Medulla oblongata (tissue), 1 donor: ENCODE measurements around the gene GABRR2.

Experiments used
- DNase-seq: peaks from one replicate; pipeline ENCODE4 v3.0.0-alpha.2; 2015; ENCODE audit errors: extremely low spot score

Gene GABRR2

DNA sequence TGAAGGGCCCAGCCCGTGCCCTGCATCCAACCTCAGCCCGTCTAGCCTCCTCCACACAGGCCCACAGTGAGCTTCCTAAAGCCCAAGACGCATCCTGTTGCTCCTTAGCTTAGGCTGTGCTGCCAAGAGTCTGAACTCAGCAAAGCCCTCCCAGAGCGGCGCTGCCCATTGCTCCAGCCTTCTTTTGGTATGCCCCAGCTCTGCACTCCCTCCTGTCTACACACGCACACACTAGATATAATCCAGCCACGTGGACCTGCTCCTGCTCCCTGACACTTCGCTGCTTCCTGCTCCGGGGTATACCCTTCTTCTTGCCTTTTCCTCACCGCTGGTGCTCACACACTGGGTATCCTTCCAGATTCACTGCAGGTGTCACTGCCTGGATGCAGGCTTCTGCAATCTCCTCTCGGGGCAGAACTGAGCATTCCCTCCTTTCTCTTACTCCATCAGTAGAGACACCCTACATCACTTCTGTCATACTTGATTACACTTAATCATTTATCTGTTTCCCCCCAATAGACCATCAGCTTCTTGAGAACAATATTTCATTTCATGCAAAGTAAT, 23.8 kb downstream of the GABRR2 start:
- no peak for DNase-seq

DNA sequence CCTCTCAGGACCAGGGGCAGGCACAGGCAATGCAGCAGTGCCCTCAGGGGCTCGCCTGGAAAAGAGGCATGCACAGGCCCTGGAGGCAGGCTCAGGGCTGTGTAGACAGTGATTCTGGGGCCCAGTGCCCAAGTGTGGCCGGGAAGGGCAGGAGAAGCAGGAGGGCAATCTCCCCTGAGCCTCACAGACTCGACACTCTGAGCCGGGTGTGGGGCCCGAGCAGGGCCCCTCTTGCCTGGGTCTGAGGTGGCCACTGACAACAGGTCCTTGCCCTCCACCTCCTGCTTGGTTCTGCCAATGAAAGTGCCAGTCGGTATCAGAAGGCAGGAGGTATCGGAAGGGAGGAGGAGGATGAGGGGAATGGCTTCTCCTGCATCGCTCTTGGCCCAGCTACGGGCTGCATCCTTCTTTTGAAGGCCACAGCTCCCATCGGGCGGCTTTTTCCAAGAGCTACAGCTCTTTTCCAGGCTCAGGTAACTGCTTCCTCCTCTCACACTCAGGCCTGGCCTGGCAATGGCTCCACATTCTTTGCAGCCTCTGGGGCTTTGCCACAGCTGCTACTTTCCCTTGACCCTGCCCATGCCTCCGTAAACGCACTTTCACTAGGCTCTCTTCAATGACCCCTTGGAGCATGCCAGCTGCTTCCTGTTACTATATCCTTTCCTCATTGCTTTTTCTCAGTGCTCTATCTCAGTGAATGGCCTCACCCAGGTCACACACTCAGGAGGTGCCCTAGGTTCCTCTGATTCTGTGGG, 24.5 kb downstream of the GABRR2 start:
- DNase-seq = no peak

DNA sequence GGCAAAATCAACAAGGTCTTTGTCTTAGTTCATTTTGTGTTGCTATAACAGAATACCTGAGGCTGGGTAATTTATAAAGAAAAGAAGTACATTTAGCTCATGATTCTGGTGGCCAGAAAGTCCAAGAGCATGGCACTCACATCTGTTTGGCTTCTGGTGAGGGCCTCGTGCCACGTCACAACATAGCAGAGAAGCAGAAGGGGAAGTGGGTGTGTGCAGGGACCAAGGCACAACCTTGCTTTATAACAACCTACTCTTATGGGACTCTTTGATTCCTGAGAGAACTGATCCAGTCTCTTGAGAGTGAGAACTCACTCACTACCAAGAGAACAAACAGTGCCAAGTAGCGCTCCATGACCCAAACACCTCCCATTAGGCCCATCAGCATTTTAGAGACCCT, 25.4 kb downstream of the GABRR2 start:
- no peak for DNase-seq

DNA sequence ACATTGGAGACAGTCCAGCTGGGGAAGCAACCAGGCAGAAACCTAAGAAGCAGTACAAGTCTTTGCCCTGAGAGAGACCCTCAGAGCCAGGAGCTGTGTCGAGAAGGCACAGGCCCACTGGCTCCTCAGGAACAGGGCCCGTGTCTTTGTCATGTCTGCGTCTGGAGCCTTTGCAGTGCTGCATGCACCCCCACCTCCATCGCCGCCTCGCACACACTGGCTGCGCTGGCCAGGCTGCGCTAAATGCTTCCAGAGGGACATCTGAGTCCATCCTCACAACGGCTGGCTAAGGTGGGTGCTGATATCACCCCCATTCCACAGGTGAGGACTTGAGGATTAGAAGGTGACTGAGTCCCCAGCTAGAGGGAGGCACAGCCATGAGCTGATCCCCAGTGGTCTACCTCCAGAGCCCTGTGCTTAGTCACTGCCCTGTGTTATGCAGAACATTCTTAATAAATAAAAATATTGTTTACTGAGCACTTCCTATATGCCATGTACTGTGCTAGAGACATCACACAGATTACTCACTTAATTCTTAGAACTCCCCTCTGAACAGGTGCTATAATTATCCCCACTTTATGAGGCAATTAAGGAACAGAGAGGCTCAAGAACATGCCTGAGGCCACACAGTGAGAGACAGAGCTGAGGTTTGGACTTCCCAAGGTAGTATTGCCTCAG, 27.6 kb downstream of the GABRR2 start:
- no peak for DNase-seq

DNA sequence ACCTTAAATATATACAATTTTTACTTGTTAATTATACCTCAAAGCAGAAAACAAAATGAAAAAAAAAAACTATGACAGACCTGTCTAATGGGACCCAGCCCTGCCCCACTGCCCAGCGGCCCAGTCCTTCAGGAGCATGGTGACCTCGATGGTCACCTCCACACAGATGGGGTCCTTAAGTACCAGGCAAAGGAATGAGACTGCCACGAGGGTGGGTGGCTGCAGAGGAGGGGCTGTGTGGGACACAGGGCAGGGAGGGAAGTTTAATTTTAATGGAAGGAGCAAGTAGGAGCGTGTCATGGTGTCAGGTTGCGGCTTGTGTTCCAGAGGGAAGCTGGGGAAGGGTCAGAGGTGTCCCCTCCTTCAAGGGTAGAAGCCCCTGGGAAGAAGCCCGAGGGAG, 28.6 kb downstream of the GABRR2 start:
- DNase-seq = no peak

DNA sequence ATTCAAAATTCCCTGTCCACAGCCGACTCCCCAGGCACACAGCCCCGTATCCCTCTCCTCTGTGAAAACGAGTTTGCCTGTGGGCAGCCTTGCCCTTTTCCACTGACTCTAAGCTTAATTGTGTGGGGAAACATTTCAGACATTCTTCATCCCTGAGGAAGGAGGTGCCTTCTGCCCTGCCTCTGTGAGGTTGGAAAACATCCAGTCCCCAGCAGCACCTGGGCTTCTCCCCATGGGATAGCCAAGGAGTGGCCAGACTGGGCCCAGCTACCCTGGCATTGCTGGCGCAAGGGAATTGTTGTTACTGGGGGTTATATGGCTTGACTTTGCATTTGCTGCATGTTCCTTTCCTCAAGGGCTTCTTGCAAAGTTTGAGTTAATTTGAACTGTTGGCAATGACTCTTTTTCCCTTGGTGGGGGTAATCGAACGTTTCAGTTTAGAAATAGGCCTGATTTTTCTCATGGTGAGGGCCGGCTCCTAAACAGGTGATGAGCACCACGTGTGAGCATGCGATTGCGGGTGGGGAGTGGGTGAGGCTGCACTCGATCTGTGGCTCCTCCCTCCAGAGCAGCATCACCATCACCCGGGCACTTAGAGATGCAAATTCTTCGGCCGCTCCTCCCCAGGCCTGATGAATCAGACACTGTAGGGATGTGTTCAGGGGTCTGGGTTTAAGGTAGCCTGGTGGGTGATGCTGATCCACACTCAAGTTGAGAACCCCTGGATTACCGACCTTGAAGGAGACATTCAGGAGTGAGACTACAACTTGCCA, 29.9 kb downstream of the GABRR2 start:
- no peak for DNase-seq

DNA sequence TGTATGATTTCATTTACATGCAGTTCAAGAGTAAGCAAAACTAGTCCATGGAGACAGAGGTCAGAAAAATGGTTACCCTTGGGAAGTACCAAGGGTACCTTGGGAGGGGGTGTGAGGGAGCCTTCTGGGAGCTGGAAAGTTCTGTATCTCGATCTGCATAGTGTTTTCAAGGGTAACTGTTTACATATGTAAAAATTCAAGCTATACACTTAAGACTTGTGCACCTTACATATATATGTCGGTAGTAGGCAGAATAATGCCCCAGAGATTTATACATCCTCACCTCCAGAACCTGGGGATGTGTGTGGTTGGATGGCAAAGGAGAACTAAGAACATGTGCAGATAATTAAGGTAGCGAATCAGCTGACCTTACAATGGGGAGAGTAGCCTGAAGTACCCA, 31.0 kb downstream of the GABRR2 start:
- DNase-seq = no peak

DNA sequence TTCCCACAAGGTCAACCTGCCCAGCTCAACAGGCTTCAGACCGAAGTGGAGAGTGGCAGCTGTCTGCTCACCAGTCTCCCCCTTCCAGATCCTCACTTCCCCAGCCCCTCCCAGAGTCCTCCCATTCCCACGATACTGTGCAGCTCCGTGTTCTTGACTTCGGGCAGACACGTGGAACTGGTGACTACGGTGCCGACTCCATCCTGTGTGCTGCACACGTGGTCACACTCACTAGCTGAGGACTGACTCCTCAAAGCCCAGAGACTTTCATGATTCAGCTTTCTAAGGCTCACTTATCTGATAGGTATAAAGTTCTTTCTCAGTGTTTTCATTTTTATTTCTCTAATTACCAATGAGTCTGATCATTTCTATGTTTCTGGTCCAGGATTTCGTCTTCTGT, 32.4 kb downstream of the GABRR2 start:
- DNase-seq = no peak

DNA sequence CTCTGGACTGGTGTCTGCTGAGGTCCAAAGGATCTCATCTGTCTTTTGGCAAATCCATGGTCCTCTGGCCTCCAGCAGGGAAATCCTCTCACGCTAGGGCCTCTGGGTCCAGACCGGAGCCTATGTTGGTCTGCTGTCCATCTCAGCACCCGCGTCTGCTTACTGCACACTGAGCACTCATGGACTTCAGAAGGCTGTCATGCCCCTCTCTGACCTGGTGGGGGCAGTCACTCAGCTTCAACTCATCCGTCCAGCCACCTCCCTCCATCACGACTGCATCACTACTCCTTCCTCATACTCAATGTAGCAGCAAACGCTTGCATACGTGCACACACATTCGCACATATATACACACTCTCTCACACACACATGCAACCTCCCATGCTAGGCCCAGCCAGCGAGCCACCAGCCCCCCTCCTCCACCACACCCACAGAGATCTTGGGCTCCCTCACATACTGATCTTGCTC, 33.3 kb downstream of the GABRR2 start:
- no peak for DNase-seq

DNA sequence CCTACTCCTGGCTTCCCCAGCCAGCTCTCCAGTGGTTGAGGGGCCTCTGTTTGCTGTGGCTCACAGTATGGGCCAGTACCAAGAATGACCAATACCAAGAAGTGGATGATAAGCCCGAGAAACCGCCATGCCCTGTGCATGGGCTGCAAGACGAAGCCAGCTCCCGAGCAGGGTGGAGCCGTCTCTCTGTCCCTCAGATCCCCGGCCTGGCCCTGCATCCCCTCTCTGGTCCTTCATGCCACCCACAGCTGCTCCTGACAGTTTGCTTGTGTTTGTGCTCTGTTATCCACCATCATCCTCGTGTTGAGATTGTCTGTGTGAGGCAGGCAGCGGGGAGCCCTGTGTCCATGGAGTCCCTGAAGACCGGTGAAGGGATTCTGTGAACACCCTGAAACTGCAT, 36.1 kb downstream of the GABRR2 start:
- DNase-seq = no peak

DNA sequence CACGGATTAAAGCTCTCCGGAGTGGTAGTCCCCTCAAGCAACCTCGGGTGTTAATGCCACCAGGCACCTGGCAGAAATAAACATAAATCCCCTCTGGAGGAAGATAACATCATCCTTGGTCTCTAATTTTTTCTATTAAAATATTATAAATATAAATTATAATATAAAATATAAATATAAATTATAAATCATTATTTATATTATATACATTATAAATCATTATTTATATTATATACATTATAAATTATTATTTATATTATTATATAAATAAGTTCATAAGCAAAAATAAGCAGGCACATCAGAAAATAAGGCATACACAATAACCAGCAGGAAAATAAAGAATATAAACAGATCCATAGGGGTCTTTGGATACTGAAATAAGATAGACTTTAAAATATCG, 39.2 kb downstream of the GABRR2 start:
- DNase-seq = no peak

DNA sequence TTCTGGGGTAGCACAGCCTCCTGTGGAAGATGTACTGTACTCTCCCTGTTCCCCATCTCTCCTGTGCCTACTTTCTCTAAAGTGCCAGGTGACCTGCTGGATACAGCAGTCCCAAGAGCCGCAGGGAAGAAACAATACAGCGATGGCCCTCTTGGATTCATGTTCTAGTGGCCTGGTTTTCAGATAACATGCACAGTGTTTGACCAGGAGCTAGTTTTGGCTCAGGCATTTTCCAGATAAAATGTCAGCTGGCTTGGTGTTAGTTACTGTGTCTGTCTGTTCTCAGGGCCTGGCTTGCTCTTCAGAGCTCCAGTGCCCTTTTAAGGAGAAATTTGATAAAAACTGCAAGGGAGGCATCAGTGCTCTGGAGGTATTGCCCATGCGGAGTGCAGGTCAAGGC, 41.3 kb downstream of the GABRR2 start:
- no peak for DNase-seq

DNA sequence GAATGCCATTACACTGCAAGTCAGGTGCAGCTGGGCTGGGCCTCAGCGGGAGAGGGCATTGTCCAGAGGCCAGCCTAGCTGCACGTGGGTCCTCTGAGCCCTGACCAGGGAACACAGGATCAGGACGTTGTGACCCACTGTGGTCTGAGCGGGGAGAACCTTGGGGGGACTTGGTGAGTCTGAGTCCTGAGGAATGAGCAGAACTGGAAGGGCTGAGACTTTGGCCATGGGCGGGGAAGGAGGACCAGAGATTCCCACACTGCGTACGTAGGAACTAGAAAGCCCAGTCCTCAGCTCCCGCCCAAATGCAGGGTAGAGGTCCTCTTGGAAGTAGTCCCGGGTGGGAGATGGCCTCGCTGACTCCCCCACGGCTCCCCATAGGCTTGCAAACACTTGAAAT, 42.5 kb downstream of the GABRR2 start:
- no peak for DNase-seq

DNA sequence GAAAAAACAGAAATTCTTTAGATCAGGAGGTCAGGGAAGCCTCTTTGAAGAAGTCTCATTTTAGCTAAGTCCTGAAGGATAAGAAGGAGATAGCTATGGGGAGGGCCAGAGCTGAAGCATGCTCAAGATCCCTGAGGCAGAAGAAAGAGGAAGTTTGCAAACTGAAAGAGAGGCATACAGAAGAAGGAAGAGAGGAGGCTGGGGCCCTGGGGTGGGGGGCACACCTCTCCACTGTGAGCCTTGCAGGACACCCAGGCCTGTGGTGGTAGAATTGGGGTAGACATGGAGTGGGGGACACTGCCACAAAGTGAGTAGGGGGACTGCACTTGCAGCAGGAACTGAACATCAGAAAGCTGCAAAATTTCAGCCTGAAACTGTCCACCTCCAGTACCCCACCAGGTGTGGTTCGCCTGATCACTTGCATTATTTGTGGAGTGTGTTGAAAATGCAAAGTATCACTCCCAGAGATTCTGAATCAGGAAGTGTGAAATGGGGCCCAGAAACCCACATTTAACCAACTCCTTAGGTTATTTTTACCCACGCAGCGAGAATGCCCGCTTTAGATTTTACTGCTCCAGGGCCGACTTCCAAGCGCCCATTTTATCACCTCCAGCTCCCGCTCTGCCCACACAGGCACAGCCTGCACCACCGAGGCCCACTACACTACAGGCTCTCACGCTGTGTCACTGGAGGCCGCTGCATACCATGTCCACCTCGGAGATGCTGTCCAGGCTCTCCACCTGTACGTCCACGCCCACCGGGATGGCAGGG, 44.0 kb downstream of the GABRR2 start:
- no peak for DNase-seq

DNA sequence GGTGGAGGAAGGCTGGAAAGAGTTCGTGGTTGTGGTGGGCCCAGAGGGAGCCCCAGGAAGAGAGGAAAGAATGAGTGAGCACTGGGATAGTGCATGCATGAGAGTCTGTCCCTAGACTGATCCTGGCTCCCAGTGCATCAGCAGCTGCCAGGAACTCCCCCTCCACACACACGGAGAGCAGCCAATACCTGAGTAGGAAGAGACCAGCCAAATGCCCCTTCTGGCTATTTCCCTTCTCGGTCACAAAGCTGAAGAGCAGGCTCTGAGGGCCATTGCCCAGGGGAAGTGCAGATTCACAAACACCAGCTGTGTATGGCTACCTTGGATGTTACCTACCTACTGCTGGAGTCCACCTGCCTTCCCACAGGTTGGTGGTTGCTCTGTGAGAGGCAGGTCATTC, 45.1 kb downstream of the GABRR2 start:
- DNase-seq = no peak

DNA sequence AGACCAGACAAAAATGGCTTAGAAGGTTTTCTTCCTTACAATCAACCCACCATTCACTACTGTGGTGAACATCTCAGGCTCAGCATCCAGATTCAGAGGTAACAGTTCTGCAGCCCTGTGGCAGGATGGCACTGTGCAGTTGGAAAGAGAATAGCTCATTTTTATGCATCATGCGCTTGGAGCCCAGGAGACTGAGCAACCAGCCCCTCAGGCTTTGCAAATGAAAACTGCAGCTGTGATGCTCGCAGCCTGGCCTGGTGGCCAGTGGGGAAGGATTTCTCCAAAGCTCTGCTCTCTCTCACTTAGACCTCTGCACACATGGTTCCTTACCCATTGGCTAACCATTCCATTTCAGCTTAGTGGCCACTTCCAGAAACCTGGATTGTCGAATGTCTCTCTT, 45.8 kb downstream of the GABRR2 start:
- DNase-seq = no peak

DNA sequence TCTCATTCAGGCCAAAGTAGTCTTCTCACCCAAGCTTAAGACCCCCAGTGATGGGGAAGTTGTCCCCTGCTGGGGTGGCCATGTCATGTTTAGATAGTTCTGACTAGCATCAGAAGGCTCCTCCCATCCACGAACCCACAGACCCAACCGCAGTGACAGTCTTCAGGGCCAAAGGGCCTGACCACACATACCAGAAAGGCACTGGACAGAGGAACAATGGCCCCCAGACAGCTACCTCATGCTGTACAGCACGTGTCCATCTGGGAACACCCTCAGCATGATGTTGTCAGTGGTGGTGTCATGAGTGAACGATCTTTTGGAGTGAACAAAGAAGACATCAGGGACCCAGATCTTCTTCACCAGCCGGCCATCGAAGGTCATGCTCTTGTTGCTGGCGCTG, 46.3 kb downstream of the GABRR2 start:
- no peak for DNase-seq

DNA sequence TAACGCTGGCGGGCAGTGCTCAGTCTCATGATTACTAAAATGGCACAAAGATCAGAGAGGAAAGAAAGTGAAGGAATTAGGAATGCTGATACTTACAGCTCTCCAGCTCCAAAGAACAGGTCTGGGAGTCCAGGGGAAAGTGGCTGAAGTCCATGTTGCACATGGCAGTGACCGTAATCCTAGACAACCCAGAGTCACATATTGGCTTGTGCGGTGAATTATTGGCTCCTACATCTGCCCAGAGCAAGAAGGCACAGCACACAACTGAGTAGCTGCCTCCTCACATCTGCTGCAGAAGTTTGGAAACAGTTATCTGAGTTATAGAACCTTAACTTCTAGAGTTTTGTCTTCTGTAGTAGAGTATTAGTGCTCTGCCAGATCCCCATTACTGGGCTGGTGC, 47.2 kb downstream of the GABRR2 start:
- no peak for DNase-seq

DNA sequence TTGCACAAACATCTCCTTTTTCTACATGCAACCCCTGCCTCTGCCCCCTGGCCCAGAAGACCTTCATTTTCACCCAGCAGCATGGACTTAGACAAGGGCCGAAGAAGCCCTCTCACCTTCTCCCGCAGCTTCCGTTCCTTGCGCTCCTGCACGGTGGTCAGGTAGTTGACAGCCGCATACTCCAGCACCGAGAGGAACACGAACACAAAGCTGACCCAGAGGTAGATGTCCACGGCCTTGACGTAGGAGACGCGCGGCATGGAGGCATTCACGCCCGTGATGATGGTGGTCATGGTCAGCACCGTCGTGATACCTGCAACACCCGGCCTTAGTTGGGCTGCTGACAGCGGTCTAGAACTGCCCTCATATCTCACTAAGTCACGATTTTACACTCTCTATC, 50.8 kb downstream of the GABRR2 start:
- DNase-seq = no peak

DNA sequence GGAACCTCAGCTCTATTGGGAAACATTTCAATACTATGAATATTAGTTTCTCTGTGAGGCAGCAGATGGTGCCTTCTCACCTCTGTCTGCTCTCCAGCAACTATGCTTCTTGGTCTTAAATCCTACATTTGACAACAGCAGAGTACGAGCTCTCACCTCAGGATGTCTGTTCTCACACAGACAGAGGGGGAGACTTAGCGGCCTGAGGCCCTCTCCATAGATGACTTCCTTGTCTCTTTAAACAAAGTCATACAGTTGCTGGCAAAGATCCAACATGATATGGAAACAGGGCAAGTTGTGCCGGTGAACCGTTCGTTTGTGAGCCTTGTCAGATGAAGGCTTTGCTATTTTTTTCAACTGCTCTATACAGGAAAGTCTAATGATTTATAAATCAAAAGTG, 54.3 kb downstream of the GABRR2 start:
- no peak for DNase-seq

DNA sequence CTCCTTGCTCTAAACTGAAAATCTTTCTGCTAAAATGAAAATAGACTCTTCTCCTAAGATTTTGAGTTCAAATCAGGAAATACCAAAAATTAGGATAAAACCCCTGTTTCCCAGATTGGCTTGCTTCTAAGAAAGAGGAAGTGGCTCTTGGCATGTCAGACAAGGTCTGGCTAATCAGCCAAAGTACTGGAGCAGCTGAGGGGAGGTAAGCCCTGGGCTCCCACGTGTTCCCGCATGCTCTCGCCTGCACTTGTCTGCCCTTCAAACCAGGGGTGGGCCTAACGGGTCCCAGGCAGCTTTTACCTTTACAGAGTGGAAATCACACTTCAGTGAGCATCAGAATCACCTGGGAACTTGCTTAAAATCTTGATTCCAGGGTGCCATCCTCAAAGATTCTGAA, 54.8 kb downstream of the GABRR2 start:
- peak; percentile 10 for DNase-seq

DNA sequence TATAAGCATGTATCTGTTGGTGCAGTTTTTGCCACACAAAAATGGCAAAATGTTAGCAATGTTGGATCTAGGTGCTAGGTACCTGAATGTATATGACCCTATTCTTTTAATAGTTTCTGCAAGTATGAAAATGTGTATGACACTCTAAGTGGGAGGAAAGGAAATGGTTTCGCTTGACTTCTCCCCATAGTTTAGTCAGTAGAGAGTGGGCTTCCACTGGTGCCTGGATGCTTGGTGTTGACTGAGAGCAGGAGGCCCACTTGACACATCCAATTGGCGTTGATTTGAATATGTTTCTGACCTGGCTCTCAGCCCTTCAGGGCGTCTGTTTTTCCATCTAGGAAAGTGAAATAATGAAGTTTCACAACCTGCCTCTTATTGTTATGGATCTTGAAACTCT, 56.2 kb downstream of the GABRR2 start:
- DNase-seq = no peak
